A673 (cell line): Measurements from ENCODE around the gene RMI2. TPM values are rescaled to one million over a fixed set of nuclear protein-coding genes. Genes with fewer than 3 reads are reported as not detected.

Source experiments
- BruUV-seq: library from RNA; stranded (reverse); fragments of 400-500 nt; replicated peaks from 2 replicates; lab custom pipeline; 2021; lab: Mats Ljungman, UMichigan
- CTCF ChIA-PET: fragments of 300-600 bp; sonication (Branson Sonifier 250); formaldehyde crosslinking; loops from one replicate; lab custom pipeline; 2022; ENCODE audit warnings: antibody characterized with exemption; lab: Charles Lee
- POLR2A ChIA-PET: fragments of 300-600 bp; sonication (Branson Sonifier 250); formaldehyde crosslinking; loops from one replicate; lab custom pipeline; 2022; ENCODE audit warnings: antibody characterized with exemption; ENCODE audit not compliant: low non-redundant PET; lab: Charles Lee
- DNase-seq: peaks from one replicate; pipeline ENCODE4 v3.0.0-alpha.2; 2015; ENCODE audit warnings: low spot score
- H3K27ac ChIP-seq: fragments of 200-600 bp; sonication (generic); 2 replicates; pipeline ENCODE4 v1.5.1; 2016; ENCODE audit warnings: mixed run types, low read depth, mild to moderate bottlenecking, mixed read lengths, antibody characterized with exemption, low read length; ENCODE audit not compliant: poor library complexity, severe bottlenecking
- H3K27me3 ChIP-seq: fragments of 200-600 bp; sonication (generic); replicated peaks from 2 replicates; pipeline ENCODE4 v1.6.1; 2017; ENCODE audit warnings: mixed run types, low read depth, mild to moderate bottlenecking, mixed read lengths, antibody characterized with exemption, low read length; ENCODE audit not compliant: insufficient read depth, poor library complexity
- H3K36me3 ChIP-seq: fragments of 200-600 bp; sonication (generic); 2 replicates; pipeline ENCODE4 v1.6.1; 2016; ENCODE audit warnings: mixed run types, mild to moderate bottlenecking, mixed read lengths, antibody characterized with exemption, low read length; ENCODE audit not compliant: insufficient read depth, poor library complexity, severe bottlenecking
- H3K4me1 ChIP-seq: fragments of 200-600 bp; sonication (generic); 2 replicates; pipeline ENCODE4 v1.6.1; 2017; ENCODE audit warnings: mixed run types, mild to moderate bottlenecking, mixed read lengths, antibody characterized with exemption, low read length; ENCODE audit not compliant: insufficient read depth, poor library complexity, severe bottlenecking
- H3K4me3 ChIP-seq: fragments of 200-600 bp; sonication (generic); 2 replicates; pipeline ENCODE4 v1.5.1; 2016; ENCODE audit warnings: low read depth, mixed run types, mild to moderate bottlenecking, mixed read lengths, low read length; ENCODE audit not compliant: poor library complexity, severe bottlenecking
- H3K9me3 ChIP-seq: fragments of 200-600 bp; sonication (generic); 2 replicates; pipeline ENCODE4 v1.6.1; 2016; ENCODE audit warnings: mixed run types, low read depth, mild to moderate bottlenecking, mixed read lengths, antibody characterized with exemption, low read length; ENCODE audit not compliant: poor library complexity, severe bottlenecking
- EZH2 ChIP-seq: fragments of 200-600 bp; sonication (generic); IDR thresholded peaks from 2 replicates; pipeline ENCODE4 v1.6.1; 2017; ENCODE audit warnings: borderline replicate concordance, low read depth, mild to moderate bottlenecking, mixed read lengths, antibody characterized with exemption, low read length; ENCODE audit not compliant: poor library complexity, severe bottlenecking
- intact Hi-C: fragments of 100-400 bp; cut with micrococcal nuclease; formaldehyde crosslinking; loops from one replicate; pipeline ENCODE4 v1.10.0; 2022; ENCODE audit not compliant: unreplicated experiment
- total RNA-seq: library from RNA; stranded (reverse); gene quantifications from 2 replicates; pipeline ENCODE4 v1.2.3, GENCODE V29; 2021
- TF ChIP-seq, protein P1 (sequence below): fragments of 300-800, 200-600 bp; sonication (generic); conservative IDR thresholded peaks from 2 replicates; pipeline ENCODE4 v1.5.1; 2017; ENCODE audit warnings: low read depth, mild to moderate bottlenecking, antibody characterized with exemption, low read length, moderate library complexity, mixed read lengths

The RMI2 gene
- total RNA-seq, 1 experiment from 2014 or later, result 28.5 TPM

DNA sequence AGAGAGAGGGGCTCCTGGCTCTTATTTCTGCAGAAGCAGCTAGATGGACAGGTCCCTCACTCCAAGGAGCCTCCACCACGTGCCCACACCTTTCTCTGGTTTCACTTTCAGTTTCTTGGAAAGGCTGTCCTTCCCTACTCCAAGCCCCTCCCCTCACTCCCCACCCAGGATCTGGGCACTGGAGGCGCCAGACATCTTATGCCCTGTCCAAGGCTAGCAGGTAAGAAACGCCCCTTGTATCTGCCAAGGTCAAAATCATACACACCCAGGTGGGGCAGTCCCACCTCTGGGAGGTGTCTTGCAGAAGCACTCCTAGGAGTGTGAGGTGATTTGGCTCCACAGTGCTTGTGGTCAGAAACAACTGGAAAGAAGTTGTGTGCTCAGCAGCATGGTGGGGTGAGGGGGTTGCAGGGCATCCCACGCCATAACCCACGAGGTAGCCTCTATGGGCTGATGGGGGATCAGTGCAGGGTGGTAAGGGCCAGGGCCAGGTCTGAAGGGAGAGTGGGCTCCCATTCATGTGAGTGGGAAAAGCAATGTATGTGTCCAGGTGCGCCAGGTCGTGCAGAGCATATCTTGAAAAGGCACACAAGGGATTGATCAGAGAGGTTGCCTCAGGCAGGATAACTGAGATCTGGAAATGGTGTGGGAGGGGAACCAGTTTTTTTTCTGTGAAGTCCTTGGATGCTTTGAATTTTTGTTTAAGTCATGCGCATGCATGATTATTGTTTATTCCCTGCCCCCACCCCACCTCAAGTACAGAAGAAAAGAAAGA is 32.4 kb upstream of the RMI2 start:
- POLR2A ChIA-PET, result interaction anchor here (0.7 kb wide), 1 partner anchor 67 kb away, joined by 6 read pairs; no protein-coding TSS in a partner anchor

DNA sequence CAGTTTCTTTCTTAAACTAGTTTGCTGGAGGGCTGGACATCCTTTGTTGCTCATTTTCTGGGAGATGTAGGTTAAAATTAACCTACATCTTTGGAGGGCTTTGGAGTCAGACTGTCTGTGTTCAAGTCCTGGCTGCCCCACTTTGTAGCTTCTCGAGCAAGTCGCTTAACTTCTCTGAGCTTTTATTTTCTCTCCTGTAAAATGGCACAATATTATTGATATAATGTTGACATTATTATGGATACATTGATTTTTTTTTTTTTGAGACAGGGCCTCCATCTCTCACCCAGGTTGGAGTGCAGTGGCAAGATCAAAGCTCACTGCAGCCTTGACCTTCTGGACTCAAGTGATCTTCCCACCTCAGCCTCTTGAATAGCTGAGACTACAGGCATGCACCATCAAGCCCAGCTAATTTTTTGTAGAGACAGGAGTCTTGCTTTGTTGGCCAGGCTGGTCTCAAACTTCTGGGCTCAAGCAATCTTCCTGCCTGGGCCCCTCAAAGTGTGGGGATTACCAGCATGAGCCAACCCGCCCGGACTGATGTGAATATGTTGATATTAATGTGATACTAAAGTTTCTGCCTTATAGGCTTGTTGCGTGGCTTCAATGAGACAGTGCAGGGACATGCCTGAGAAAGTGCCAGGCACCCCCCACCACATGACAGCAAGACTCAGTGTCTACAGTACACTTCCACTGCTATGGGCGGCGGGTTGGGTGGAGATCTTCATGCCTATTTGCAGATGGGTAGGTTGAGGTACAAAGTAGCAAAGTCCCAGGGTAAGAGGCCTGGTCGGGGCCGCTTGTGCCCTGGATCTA is 31.6 kb upstream of the RMI2 start:
- H3K4me1 ChIP-seq, result peaks cover 11% of the 10 kb centered on the region
- no TSS peak for BruUV-seq

More for the DNA sequence above, 32.4 kb upstream of the RMI2 start:
- H3K27me3 ChIP-seq, result no peaks in the 10 kb centered on the region
- H3K36me3 ChIP-seq, result no peaks in the 10 kb centered on the region
- CTCF ChIA-PET, result interaction anchor here (1.0 kb wide), 1 partner anchor 43 kb away, joined by 4 read pairs; no protein-coding TSS in a partner anchor
- H3K4me1 ChIP-seq, result peaks cover 11% of the 10 kb centered on the region
- H3K4me3 ChIP-seq, result no peak overlapping the region
- intact Hi-C loops, result no loop called here
- H3K27ac ChIP-seq, result peak overlapping the region; percentile 5
- no TSS peak for BruUV-seq
- no peaks in the 10 kb centered on the region for H3K9me3 ChIP-seq
- no peak for TF ChIP-seq EZH2
- TF ChIP-seq, protein P1, sequence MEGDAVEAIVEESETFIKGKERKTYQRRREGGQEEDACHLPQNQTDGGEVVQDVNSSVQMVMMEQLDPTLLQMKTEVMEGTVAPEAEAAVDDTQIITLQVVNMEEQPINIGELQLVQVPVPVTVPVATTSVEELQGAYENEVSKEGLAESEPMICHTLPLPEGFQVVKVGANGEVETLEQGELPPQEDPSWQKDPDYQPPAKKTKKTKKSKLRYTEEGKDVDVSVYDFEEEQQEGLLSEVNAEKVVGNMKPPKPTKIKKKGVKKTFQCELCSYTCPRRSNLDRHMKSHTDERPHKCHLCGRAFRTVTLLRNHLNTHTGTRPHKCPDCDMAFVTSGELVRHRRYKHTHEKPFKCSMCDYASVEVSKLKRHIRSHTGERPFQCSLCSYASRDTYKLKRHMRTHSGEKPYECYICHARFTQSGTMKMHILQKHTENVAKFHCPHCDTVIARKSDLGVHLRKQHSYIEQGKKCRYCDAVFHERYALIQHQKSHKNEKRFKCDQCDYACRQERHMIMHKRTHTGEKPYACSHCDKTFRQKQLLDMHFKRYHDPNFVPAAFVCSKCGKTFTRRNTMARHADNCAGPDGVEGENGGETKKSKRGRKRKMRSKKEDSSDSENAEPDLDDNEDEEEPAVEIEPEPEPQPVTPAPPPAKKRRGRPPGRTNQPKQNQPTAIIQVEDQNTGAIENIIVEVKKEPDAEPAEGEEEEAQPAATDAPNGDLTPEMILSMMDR, result no peak
- peak; percentile 45 for DNase-seq

DNA sequence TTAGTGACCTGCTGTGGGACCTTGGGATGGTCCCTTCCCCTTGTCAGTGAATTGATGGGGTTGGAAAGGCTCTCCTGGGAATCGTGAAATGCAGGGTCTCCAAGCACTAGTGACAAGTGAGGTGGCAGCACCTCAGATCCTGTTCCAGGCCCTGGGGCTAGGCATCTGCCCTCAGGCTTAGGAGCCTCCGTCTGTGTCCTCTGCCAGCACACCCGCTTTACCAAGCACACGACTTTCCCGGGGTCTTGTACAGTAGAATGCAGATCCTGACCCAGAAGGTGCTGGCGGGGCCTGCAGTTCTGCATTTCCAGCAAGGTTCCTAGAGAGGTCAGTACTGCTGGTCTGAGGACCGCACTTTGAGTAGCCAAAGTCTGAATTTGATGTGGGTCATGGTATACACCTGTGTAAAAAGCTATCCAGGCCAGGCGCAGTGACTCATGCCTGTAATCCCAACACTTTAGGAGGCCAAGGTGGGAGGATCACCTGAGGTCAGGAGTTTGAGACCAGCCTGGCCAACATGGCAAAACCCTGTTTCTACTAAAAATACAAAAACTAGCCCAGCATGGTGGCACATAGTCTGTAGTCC is 30.9 kb upstream of the RMI2 start:
- H3K4me1 ChIP-seq, result peaks cover 11% of the 10 kb centered on the region
- CTCF ChIA-PET, result no interaction called here
- POLR2A ChIA-PET, result no interaction called here

More for the DNA sequence above, 31.6 kb upstream of the RMI2 start:
- intact Hi-C loops, result no loop called here
- TF ChIP-seq, protein P1, result no peak
- no peak for TF ChIP-seq EZH2
- H3K27me3 ChIP-seq, result no peaks in the 10 kb centered on the region
- ChIA-PET POLR2A (interaction anchor here (0.7 kb wide), 1 partner anchor 67 kb away, joined by 6 read pairs; no protein-coding TSS in a partner anchor), CTCF (interaction anchor here (1.0 kb wide), 1 partner anchor 43 kb away, joined by 4 read pairs; no protein-coding TSS in a partner anchor)
- no peaks in the 10 kb centered on the region for H3K9me3 ChIP-seq
- no peaks in the 10 kb centered on the region for H3K36me3 ChIP-seq
- H3K27ac ChIP-seq, result peak overlapping the region; percentile 8
- DNase-seq, result no peak
- no peak overlapping the region for H3K4me3 ChIP-seq

More for the DNA sequence above, 30.9 kb upstream of the RMI2 start:
- intact Hi-C loops, result no loop called here
- H3K27me3 ChIP-seq, result no peaks in the 10 kb centered on the region
- DNase-seq, result no peak
- no TSS peak for BruUV-seq
- no peak overlapping the region for H3K4me3 ChIP-seq
- TF ChIP-seq, protein P1, result no peak
- no peak for TF ChIP-seq EZH2
- no peaks in the 10 kb centered on the region for H3K36me3 ChIP-seq
- H3K9me3 ChIP-seq, result no peaks in the 10 kb centered on the region
- no peak overlapping the region for H3K27ac ChIP-seq
